Measurements from ENCODE around the gene TSPAN4.

Gene TSPAN4

GRCh38 chr11:842370-843002 lies at the start of gene TSPAN4, which contains the start of gene POLR2L:
Gene TSPAN4, plus strand, starts transcription at chr11:842852. Its CDS starts 7,453 bp downstream, at chr11:850305.
Gene POLR2L, minus strand, starts transcription at chr11:842529. Its CDS starts 21 bp downstream, at chr11:842508.
- DNase-seq: peak; percentile 88 to 91

- DNase-seq: no peak
These were observed 49.8 kb upstream of the TSPAN4 start for GRCh38 chr11:792873-793272.

GRCh38 chr11:793556-793955 lies 49.1 kb upstream of the TSPAN4 start:
- DNase-seq: no peak

- DNase-seq: no peak
These were observed 48.5 kb upstream of the TSPAN4 start for GRCh38 chr11:794013-794765.

GRCh38 chr11:794766-795633 lies 47.7 kb upstream of the TSPAN4 start:
- DNase-seq: no peak

GRCh38 chr11:795634-796564 lies 46.8 kb upstream of the TSPAN4 start:
- peak; percentile 87 to 88 for DNase-seq

GRCh38 chr11:796565-797295 lies 45.9 kb upstream of the TSPAN4 start:
- DNase-seq: no peak

GRCh38 chr11:797296-798092 lies 45.2 kb upstream of the TSPAN4 start:
- DNase-seq: peak; percentile 76 to 82

GRCh38 chr11:798093-798713 lies 44.4 kb upstream of the TSPAN4 start, which contains the start of gene SLC25A22:
Gene SLC25A22, minus strand, starts transcription at chr11:798281. Its CDS starts 3,275 bp downstream, at chr11:795006.
- peak; percentile 87 to 88 for DNase-seq

GRCh38 chr11:799641-800316 lies 42.9 kb upstream of the TSPAN4 start:
- DNase-seq: no peak

GRCh38 chr11:800473-800872 lies 42.2 kb upstream of the TSPAN4 start:
- no peak for DNase-seq

GRCh38 chr11:801097-801780 lies 41.4 kb upstream of the TSPAN4 start:
- no peak for DNase-seq

- DNase-seq: no peak
These were observed 40.5 kb upstream of the TSPAN4 start for GRCh38 chr11:802018-802617.

- no peak for DNase-seq
These were observed 39.8 kb upstream of the TSPAN4 start for GRCh38 chr11:802693-803466.

GRCh38 chr11:803467-803742 lies 39.2 kb upstream of the TSPAN4 start:
- DNase-seq: no peak

- DNase-seq: no peak
These were observed 38.7 kb upstream of the TSPAN4 start for GRCh38 chr11:803770-804598.

GRCh38 chr11:804599-804964 lies 38.1 kb upstream of the TSPAN4 start:
- DNase-seq: no peak

Data from activated CD4-positive, alpha-beta T cell treated with anti-CD3 and anti-CD28 coated beads, Interleukin-2, amount 50 U/mL, for 48 hours (primary cell).